GM12801 (cell line): ENCODE data around the gene BTNL8.

ENCODE experiments used
- CTCF ChIP-seq: IDR thresholded peaks from one replicate; pipeline ENCODE4 v1.5.1; 2011; ENCODE audit warnings: control low read depth; ENCODE audit not compliant: insufficient read length; ENCODE audit errors: extremely low read depth

BTNL8 gene

GRCh38 chr5:180860273-180860886 is 38.6 kb upstream of the BTNL8 start:
- TF ChIP-seq CTCF, result no peak

GRCh38 chr5:180860887-180861822 is 37.8 kb upstream of the BTNL8 start, which contains the start of gene ZFP62:
Gene ZFP62, minus strand, starts transcription at chr5:180861276. Its CDS starts 57 bp downstream, at chr5:180861219.
- TF ChIP-seq CTCF, result no peak

DNA sequence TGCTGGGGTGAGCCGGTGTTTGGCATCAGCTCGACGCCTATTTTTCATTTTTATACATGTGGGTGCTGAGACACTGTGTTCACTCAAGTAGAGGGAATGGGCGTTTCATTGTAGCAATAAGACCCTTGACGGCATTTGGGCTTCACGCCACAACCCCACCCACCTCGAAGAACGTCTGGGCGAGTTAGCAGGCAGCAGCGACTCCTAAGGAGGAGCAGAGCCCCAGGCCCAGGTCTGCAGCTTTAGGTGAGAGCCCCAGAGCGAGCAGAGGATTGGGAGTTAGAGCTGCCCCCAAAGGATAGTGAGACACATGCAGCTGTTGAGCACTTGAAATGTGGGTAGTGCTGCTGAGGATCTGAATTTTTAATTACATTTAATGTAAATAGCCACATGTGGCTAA is 36.3 kb upstream of the BTNL8 start:
- TF ChIP-seq CTCF, result no peak

GRCh38 chr5:180865981-180866695 is 32.8 kb upstream of the BTNL8 start:
- no peak for TF ChIP-seq CTCF

DNA sequence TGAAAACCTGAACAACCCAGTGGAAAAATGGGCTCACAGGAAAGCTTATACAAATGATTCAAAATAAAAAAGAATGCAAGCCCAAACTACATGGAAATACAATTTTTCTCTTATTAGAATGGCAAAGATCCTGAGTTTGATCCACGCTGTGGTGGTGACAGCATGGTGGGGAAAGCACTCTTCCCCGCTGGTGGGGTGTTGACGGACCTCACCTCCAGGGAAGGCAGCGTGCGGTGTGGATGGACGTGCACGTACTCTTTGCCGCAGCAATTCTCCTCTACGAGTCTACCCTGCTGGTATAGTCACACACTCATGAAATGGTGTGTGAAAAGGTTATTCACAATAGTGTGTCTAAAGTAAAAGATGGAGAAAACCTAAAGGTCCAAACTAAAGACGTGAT is 32.0 kb upstream of the BTNL8 start:
- TF ChIP-seq CTCF, result no peak

DNA sequence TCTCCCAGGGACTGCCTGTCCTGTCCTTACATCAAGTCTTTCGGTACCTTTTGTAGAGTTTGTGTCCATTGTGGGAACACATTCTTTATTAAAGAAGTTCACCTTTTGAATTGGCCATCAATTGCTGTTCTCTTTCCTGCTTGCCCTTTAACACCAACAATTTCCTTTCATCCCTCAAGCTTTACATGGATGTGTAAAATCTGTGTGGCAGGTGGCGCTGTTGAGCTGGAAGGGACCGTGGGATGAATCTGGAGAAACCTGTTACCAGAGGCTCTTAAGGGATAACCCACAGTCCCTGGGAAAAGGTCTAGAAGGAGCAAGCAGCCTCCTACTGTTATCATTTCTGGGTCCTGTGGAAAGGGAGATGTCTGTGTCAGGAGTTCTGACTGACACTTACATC is 30.0 kb upstream of the BTNL8 start:
- no peak for TF ChIP-seq CTCF

- no peak for TF ChIP-seq CTCF
These were observed 29.4 kb upstream of the BTNL8 start for GRCh38 chr5:180869587-180869986.
